ENCODE measurements around the gene FOXP1. TPM values are rescaled to one million over a fixed set of nuclear protein-coding genes. Genes with fewer than 3 reads are reported as not detected.

FOXP1 gene
- total RNA-seq, 3 donors from 2014 or later = 61.9 to 267 (median 146) TPM

DNA sequence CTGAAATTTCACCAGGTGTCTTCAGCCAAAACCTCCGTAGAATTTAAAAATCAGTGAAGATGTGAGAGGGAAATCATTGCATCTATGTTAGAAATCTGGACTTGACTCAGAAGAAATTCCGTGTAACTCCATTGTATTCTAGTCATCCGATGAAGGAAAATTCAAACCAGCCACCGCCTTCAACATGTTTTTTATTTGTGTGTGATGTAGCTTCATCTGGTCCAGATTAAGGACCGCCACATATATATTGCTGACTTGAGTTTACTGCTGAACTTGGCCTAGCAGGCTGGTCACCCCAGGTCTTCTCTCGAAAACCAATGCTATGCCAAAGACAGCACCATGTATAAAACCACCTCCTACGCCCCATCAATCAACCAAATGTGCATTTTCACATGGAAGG, 120.9 kb downstream of the FOXP1 start:
- Histone ChIP-seq H3K27me3 (no peaks in the 10 kb centered on the region), H3K4me1 (no peaks in the 10 kb centered on the region), H3K36me3 (no peaks in the 10 kb centered on the region), H3K9me3 (no peaks in the 10 kb centered on the region), H3K27ac (no peak overlapping the region), H3K4me3 (no peak overlapping the region)
- no peak for DNase-seq (ENCODE audit: low spot score in 2 of 2)
- no peak for TF ChIP-seq POLR2AphosphoS5 (IDR thresholded peaks at IDR 0.05)
- intact Hi-C loops (cut with DNase I; ENCODE audit: low total_unique reads) = no loop called here

DNA sequence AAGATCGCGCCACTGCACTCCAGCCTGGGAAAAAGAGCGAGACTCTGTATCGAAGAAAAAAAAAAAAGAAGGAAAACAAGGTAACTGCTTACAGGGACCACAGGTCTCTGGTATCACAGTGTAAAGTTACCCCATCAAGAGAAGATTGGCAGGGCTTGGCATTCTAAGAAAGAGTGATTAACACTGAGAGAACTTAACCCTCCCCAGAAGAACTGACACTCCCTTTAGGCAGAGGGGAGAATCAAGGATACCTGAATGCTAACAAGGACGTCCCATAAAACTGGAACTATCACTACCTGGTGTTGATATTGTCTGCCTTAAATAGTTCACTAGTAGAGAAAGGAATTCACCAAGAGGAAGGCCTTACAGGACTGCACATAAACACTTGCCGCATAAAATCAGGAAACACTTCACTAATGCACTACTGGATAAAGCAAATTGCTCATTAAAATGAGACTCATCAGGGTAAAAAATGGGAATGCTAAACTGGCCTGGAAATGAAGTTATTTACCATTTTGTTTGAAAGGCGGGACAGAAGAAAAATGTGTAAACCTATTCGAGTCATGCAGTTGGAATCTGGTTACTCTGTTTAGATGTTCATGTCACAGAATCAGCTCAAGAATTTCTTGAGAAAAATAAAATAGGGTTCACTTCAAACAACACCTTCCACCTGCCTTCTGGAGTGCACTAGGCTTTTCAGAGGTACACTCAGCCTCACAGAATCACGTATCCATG, 121.6 kb downstream of the FOXP1 start:
- intact Hi-C loops (cut with DNase I; ENCODE audit: low total_unique reads) = no loop called here
- Histone ChIP-seq H3K4me1 (peaks cover 0 to 3% of the 10 kb centered on the region in 2 donors), H3K27me3 (no peaks in the 10 kb centered on the region), H3K36me3 (no peaks in the 10 kb centered on the region), H3K9me3 (no peaks in the 10 kb centered on the region), H3K4me3 (no peak overlapping the region), H3K27ac (no peak overlapping the region)
- DNase-seq (ENCODE audit: low spot score in 2 of 2) = no peak
- TF ChIP-seq, protein P1, sequence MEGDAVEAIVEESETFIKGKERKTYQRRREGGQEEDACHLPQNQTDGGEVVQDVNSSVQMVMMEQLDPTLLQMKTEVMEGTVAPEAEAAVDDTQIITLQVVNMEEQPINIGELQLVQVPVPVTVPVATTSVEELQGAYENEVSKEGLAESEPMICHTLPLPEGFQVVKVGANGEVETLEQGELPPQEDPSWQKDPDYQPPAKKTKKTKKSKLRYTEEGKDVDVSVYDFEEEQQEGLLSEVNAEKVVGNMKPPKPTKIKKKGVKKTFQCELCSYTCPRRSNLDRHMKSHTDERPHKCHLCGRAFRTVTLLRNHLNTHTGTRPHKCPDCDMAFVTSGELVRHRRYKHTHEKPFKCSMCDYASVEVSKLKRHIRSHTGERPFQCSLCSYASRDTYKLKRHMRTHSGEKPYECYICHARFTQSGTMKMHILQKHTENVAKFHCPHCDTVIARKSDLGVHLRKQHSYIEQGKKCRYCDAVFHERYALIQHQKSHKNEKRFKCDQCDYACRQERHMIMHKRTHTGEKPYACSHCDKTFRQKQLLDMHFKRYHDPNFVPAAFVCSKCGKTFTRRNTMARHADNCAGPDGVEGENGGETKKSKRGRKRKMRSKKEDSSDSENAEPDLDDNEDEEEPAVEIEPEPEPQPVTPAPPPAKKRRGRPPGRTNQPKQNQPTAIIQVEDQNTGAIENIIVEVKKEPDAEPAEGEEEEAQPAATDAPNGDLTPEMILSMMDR (IDR thresholded peaks at IDR 0.05) = no peak
- no peak for TF ChIP-seq POLR2A (IDR thresholded peaks at IDR 0.05)
- TF ChIP-seq POLR2AphosphoS5 (IDR thresholded peaks at IDR 0.05) = no peak

DNA sequence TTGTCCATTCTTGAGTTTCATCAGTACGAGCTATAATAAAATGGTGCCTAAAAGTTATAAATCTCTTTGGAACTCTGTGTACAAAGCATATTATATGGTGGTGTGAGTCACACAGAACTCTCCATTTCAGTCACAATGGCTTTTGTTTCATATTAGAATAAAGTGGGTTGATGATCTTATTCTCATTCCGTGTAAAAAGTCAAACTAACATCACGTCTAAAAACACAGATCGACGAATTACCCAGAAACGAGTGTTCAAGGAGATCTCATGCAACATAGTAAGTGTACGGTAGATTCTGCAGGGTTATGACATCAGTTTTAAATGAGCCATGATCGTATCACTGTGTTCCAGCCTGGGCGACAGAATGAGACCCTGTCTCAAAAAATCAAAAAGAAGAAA, 122.4 kb downstream of the FOXP1 start:
- no peak overlapping the region for H3K27ac ChIP-seq

DNA sequence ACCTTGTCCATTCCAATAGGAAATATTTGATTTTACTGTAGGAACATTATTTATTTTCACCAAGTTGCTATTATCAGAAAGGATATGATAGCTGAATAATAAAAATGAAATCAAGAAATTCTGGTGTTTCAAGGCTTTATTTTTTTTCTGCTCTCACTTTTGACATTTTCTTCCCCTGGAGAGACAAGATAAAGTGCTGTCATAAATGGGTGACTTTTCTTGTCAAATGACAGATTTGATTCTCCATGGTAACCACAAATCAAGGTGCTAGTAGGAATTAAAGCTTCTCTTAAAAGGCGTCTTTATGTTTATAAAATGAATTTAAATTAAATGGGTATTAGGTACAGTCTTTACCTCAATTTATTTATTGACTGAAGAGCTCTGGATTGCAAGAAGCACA, 124.6 kb downstream of the FOXP1 start:
- Histone ChIP-seq H3K9me3 (no peaks in the 10 kb centered on the region), H3K4me3 (no peak overlapping the region), H3K36me3 (no peaks in the 10 kb centered on the region), H3K27ac (no peak overlapping the region), H3K4me1 (peaks cover 0 to 3% of the 10 kb centered on the region in 2 donors), H3K27me3 (no peaks in the 10 kb centered on the region)
- intact Hi-C loops (cut with DNase I; ENCODE audit: low total_unique reads) = no loop called here
- TF ChIP-seq POLR2A (IDR thresholded peaks at IDR 0.05) = no peak
- TF ChIP-seq, protein P1 (IDR thresholded peaks at IDR 0.05) = no peak
- no peak for TF ChIP-seq POLR2AphosphoS5 (IDR thresholded peaks at IDR 0.05)
- no peak for DNase-seq (ENCODE audit: low spot score in 2 of 2)

More for the DNA sequence above, 122.4 kb downstream of the FOXP1 start:
- no peak overlapping the region for H3K4me3 ChIP-seq
- peaks cover 0 to 3% of the 10 kb centered on the region in 2 donors for H3K4me1 ChIP-seq
- H3K36me3 ChIP-seq = no peaks in the 10 kb centered on the region
- intact Hi-C loops (cut with DNase I; ENCODE audit: low total_unique reads) = no loop called here
- H3K27me3 ChIP-seq = no peaks in the 10 kb centered on the region
- no peaks in the 10 kb centered on the region for H3K9me3 ChIP-seq
- TF ChIP-seq POLR2A (IDR thresholded peaks at IDR 0.05) (no peak), POLR2AphosphoS5 (IDR thresholded peaks at IDR 0.05) (no peak)
- TF ChIP-seq, protein P1 (IDR thresholded peaks at IDR 0.05) = no peak
- no peak for DNase-seq (ENCODE audit: low spot score in 2 of 2)

DNA sequence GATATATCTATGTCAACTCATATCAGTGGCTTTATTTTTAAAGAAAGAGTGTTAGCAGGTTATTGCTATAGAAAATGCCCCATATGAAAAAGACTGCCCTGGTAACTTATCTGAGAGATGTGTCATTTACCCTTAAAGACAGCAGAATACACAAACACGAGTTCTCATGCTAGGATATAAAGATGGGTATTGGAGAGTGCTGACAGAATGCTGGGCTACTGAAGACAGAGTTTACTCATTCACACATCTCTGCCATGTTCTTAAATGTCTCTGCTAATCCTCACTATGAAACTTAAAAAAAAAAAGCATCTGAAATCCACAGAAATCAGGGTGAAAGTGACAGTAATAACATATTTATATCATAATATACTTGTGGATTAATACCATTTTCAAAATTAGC, 126.7 kb downstream of the FOXP1 start:
- Histone ChIP-seq H3K36me3 (no peaks in the 10 kb centered on the region), H3K27me3 (no peaks in the 10 kb centered on the region), H3K4me3 (no peak overlapping the region), H3K9me3 (no peaks in the 10 kb centered on the region), H3K27ac (peak overlapping the region in 1 of 2 donors; percentile 25), H3K4me1 (peaks cover 0 to 3% of the 10 kb centered on the region in 2 donors)
- DNase-seq (ENCODE audit: low spot score in 2 of 2) = no peak
- intact Hi-C loops (cut with DNase I; ENCODE audit: low total_unique reads) = no loop called here
- TF ChIP-seq POLR2AphosphoS5 (IDR thresholded peaks at IDR 0.05) = no peak

DNA sequence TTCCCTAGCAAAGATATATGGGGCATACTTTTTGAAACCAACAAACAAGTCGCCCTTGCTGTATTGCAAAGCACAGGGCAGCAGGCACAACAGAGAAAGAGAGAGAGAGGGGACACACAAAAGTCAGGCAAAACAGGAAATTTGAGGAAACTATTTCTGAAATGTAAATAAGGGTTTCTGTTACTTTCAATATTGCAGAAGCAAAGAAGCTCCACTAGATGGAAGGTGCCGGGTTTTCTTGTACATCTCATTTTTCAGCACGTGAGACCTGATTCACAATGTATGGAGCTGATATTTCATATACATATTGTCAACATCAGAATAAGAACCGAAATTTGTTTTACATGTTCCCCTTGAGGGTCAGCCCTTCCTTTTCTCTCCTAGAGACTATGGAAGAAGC, 127.4 kb downstream of the FOXP1 start:
- Histone ChIP-seq H3K4me1 (peaks cover 0 to 3% of the 10 kb centered on the region in 2 donors), H3K27ac (peak overlapping the region in 1 of 2 donors; percentile 25)

More for the DNA sequence above, 127.4 kb downstream of the FOXP1 start:
- Histone ChIP-seq H3K27me3 (no peaks in the 10 kb centered on the region), H3K36me3 (no peaks in the 10 kb centered on the region), H3K4me3 (peak overlapping the region in 1 of 3 donors; percentile 12), H3K9me3 (no peaks in the 10 kb centered on the region)
- no peak for TF ChIP-seq POLR2AphosphoS5 (IDR thresholded peaks at IDR 0.05)
- no peak for TF ChIP-seq POLR2A (IDR thresholded peaks at IDR 0.05)
- TF ChIP-seq, protein P1 (IDR thresholded peaks at IDR 0.05) = no peak
- no peak for DNase-seq (ENCODE audit: low spot score in 2 of 2)
- intact Hi-C loops (cut with DNase I; ENCODE audit: low total_unique reads) = no loop called here

Measured in breast epithelium (tissue), 4 donors.